B cell (primary cell): Measurements from ENCODE around the gene CIDEC. TPM values are rescaled to one million over a fixed set of nuclear protein-coding genes. Genes with fewer than 3 reads are reported as not detected.

ENCODE experiments used
- ATAC-seq: fragments of 200-7000 bp; cut with Tn5 transposase; one replicate; pipeline ENCODE4 v1.10.0; 2021; ENCODE audit warnings: low read depth, mild to moderate bottlenecking, moderate number of reproducible peaks, moderate library complexity
- CTCF ChIA-PET: fragments of 350-600 bp; sonication (Branson Sonifier 250); formaldehyde crosslinking; loops from one replicate; lab custom pipeline; 2021; ENCODE audit warnings: antibody characterized with exemption, inconsistent platforms; lab: Charles Lee
- POLR2A ChIA-PET: fragments of 350-600 bp; sonication (Branson Sonifier 250); formaldehyde crosslinking; loops from one replicate; lab custom pipeline; 2021; ENCODE audit warnings: antibody characterized with exemption; lab: Charles Lee
- DNase-seq: peaks from one replicate; pipeline ENCODE4 v3.0.0; 2013
- H2AFZ ChIP-seq: 2 replicates; pipeline ENCODE4 v1.6.1; 2012; ENCODE audit warnings: mild to moderate bottlenecking, low read depth, low read length; ENCODE audit not compliant: insufficient read depth, poor library complexity, severe bottlenecking
- H3K27ac ChIP-seq, 2 donors: 1 replicate in 1 of 2; 2 replicates in 1 of 2; pipeline ENCODE4 v1.5.1; 2012 to 2013; ENCODE audit warnings: low read length in 2 of 2, mild to moderate bottlenecking in 2 of 2, moderate library complexity in 1 of 2
- H3K27me3 ChIP-seq, 4 experiments: fragments of 200-600 bp in 1 of 4; sonication (generic) in 1 of 4; replicated peaks in 1 of 4; 1 replicate in 2 of 4; 2 replicates in 2 of 4; pipeline versions ENCODE4 v1.6.1 to v1.7.0; 2013 to 2016; ENCODE audit warnings: low read length in 3 of 4, mild to moderate bottlenecking in 2 of 4, mixed read lengths in 1 of 4, moderate library complexity in 1 of 4; ENCODE audit not compliant: insufficient read depth in 4 of 4, control insufficient read depth in 3 of 4; ENCODE audit errors: control extremely low read depth in 1 of 4
- H3K36me3 ChIP-seq, 2 experiments: replicated peaks in 1 of 2; 1 replicate in 1 of 2; 2 replicates in 1 of 2; pipeline versions ENCODE4 v1.6.1 to v1.7.1; 2013; ENCODE audit warnings: low read length in 1 of 2; ENCODE audit not compliant: insufficient read depth in 2 of 2, control insufficient read depth in 1 of 2; ENCODE audit errors: control extremely low read depth in 1 of 2, extremely low read depth in 1 of 2
- H3K4me1 ChIP-seq, 2 donors: fragments of 200-600 bp in 1 of 2; sonication (generic) in 1 of 2; 1 replicate in 1 of 2; 2 replicates in 1 of 2; pipeline versions ENCODE4 v1.5.1 to v1.6.1; 2013 to 2017; ENCODE audit warnings: low read length in 2 of 2; ENCODE audit not compliant: control insufficient read depth in 2 of 2, insufficient read depth in 2 of 2
- H3K4me2 ChIP-seq: replicated peaks from 2 replicates; pipeline ENCODE3; 2012; ENCODE audit warnings: mild to moderate bottlenecking, low read depth, low read length; ENCODE audit not compliant: poor library complexity, severe bottlenecking
- H3K4me3 ChIP-seq, 5 experiments: fragments of 200-600 bp in 1 of 5; sonication (generic) in 1 of 5; 1 replicate in 3 of 5; 2 replicates in 2 of 5; pipeline versions ENCODE4 v1.5.1 to v1.7.0; 2011 to 2016; ENCODE audit warnings: low read length in 4 of 5, mild to moderate bottlenecking in 4 of 5, low read depth in 2 of 5, control low read depth in 1 of 5, moderate library complexity in 1 of 5; ENCODE audit not compliant: insufficient read depth in 1 of 5; ENCODE audit errors: control extremely low read depth in 1 of 5, extremely low read depth in 1 of 5
- H3K79me2 ChIP-seq: fragments of 200-600 bp; sonication (generic); one replicate; pipeline ENCODE4 v1.6.0; 2016; ENCODE audit warnings: low read length; ENCODE audit not compliant: control insufficient read depth, insufficient read depth
- H3K9ac ChIP-seq: fragments of 200-600 bp; sonication (generic); 2 replicates; pipeline ENCODE4 v1.6.1; 2017; ENCODE audit warnings: mild to moderate bottlenecking, low read length, moderate library complexity
- H3K9me3 ChIP-seq, 3 donors: one replicate each; pipeline versions ENCODE4 v1.6.1 to v1.7.1; 2013; ENCODE audit warnings: low read length in 2 of 3; ENCODE audit not compliant: control insufficient read depth in 2 of 3, insufficient read depth in 1 of 3; ENCODE audit errors: control extremely low read depth in 1 of 3
- H4K20me1 ChIP-seq: 2 replicates; pipeline ENCODE4 v1.6.0; 2012; ENCODE audit warnings: mild to moderate bottlenecking, low read length; ENCODE audit not compliant: insufficient read depth, control insufficient read depth, poor library complexity, severe bottlenecking
- H3K27ac Mint-ChIP-seq: one replicate; pipeline ENCODE4 v1.8.0; 2021; ENCODE audit warnings: mixed read lengths
- H3K27me3 Mint-ChIP-seq: one replicate; pipeline ENCODE4 v1.8.0; 2021; ENCODE audit warnings: mixed read lengths
- H3K4me1 Mint-ChIP-seq: one replicate; pipeline ENCODE4 v1.8.0; 2021; ENCODE audit warnings: mixed read lengths
- H3K4me3 Mint-ChIP-seq: one replicate; pipeline ENCODE4 v1.8.0; 2021; ENCODE audit warnings: mixed read lengths
- H3K9me3 Mint-ChIP-seq: one replicate; pipeline ENCODE4 v1.8.0; 2022; ENCODE audit warnings: mixed read lengths; ENCODE audit not compliant: insufficient read depth
- EZH2 ChIP-seq: IDR thresholded peaks from 2 replicates; pipeline ENCODE4 v1.6.1; 2012; ENCODE audit warnings: borderline replicate concordance, low read depth, mild to moderate bottlenecking, moderate library complexity, low read length; ENCODE audit not compliant: insufficient read depth, poor library complexity, severe bottlenecking
- WGBS: methylation state at CpG from one replicate; pipeline ENCODE4 v1.1.5; 2013; ENCODE audit warnings: missing lambda C conversion rate; ENCODE audit not compliant: insufficient coverage; 5-methylcytosine and 5-hydroxymethylcytosine counted together
- intact Hi-C: fragments of 100-400 bp; cut with micrococcal nuclease; formaldehyde crosslinking; loops from one replicate; pipeline ENCODE4 v1.10.0; 2022
- polyA plus RNA-seq: library from polyadenylated mRNA; depleted of rRNA; stranded (reverse); fragments of >200 nt; gene quantifications from 2 replicates; pipeline ENCODE4 v1.2.3, GENCODE V29; 2012
- total RNA-seq, 2 donors: library from RNA; stranded (reverse); fragments of 120-200 nt in 1 of 2; gene quantifications; 1 replicate in 1 of 2; 2 replicates in 1 of 2; pipeline versions ENCODE4 v1.2.3 to v1.2.4, GENCODE V29; 2013 to 2022
- TF ChIP-seq, protein P1 (sequence below): fragments of 200-600 bp; IDR thresholded peaks from one replicate; pipeline ENCODE4 v1.8.0; 2022; ENCODE audit warnings: antibody characterized with exemption, mild to moderate bottlenecking

CIDEC gene
- total and polyA plus RNA-seq, 2 donors (not counting 1 experiment from before 2014, with no cell fraction given): not detected

DNA sequence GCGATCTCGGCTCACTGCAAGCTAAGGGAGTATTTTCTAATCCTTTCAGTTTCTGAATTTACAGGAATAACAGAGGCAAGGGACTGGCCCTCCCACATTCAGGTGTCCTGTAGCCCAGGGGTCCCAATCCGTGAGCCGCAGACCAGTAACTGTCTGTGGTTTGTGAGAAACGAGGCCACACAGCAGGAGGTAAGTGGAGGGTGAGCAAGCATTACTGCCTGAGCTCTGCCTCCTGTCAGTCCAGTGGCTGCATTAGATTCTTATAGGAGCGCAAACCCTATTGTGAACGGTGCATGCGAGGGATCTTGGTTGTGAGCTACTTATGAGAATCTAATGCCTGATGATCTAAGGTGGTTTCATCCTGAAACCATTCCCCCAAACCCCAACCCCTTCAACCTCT, 31.8 kb upstream of the CIDEC start:
- intact Hi-C loops: no loop called here
- Histone ChIP-seq H3K27ac (no peak overlapping the region), H2AFZ (no peak overlapping the region), H3K27me3 (peaks cover 0 to 29% (median 9%) of the 10 kb centered on the region in 4 experiments), H3K79me2 (no peaks in the 10 kb centered on the region), H3K9ac (no peak overlapping the region), H3K4me1 (peaks cover 17% of the 10 kb centered on the region in 2 donors), H4K20me1 (no peaks in the 10 kb centered on the region), H3K4me2 (no peak overlapping the region), H3K36me3 (no peaks in the 10 kb centered on the region), H3K4me3 (no peak overlapping the region), H3K9me3 (no peaks in the 10 kb centered on the region)
- Mint-ChIP-seq H3K4me1 (peaks cover 16% of the 10 kb centered on the region), H3K4me3 (no peak overlapping the region), H3K27me3 (peaks cover 12% of the 10 kb centered on the region), H3K27ac (no peak overlapping the region), H3K9me3 (no peaks in the 10 kb centered on the region)
- WGBS: 69% methylated on average over 3 of the region's 8 CpGs
- ChIA-PET POLR2A (no interaction called here), CTCF (interaction anchor here (1.3 kb wide), 1 partner anchor 21 kb away, joined by 6 read pairs; the partner anchor contains the start of gene JAGN1)
- DNase-seq (no peak), ATAC-seq (no peak)
- TF ChIP-seq, protein P1, sequence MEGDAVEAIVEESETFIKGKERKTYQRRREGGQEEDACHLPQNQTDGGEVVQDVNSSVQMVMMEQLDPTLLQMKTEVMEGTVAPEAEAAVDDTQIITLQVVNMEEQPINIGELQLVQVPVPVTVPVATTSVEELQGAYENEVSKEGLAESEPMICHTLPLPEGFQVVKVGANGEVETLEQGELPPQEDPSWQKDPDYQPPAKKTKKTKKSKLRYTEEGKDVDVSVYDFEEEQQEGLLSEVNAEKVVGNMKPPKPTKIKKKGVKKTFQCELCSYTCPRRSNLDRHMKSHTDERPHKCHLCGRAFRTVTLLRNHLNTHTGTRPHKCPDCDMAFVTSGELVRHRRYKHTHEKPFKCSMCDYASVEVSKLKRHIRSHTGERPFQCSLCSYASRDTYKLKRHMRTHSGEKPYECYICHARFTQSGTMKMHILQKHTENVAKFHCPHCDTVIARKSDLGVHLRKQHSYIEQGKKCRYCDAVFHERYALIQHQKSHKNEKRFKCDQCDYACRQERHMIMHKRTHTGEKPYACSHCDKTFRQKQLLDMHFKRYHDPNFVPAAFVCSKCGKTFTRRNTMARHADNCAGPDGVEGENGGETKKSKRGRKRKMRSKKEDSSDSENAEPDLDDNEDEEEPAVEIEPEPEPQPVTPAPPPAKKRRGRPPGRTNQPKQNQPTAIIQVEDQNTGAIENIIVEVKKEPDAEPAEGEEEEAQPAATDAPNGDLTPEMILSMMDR: no peak
- TF ChIP-seq EZH2: no peak

DNA sequence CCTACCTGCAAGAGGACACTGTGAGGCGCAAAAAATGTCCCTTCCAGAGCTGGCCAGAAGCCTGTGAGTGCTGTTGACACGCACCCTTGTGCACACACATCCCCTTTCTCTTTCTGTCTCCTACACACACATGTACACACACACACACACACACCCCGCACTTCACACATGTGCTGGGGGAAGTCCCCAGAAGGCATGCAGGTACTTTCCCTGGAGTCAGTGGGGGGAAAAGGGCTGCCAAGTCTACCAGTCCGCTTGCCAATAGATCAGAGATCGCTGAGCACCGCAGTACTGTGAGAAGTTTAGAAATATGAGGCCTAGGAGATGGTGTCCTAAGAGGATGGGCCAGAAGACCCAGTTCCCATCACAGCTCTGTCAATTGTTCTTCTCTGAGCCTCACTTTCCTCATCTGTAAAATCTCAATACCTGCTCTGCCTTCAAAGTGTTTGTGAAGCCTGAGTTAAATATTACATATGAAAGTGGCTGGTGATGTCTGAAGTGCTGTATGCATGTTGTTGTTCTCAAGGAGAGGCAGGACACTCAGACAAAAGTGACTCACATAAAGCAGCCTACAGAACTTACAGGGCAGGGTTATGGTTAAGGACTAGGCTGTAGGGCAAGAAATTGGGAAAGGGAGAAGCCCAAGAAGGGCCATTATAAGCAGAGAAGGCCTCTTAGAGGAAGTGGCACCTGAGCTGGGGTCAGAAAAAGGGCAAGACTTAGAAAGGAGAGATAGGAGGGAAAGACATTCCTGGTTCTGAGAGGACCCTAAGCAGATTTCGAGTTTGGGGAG, 29.4 kb upstream of the CIDEC start:
- Histone ChIP-seq H3K4me1 (no peaks in the 10 kb centered on the region), H3K9me3 (no peaks in the 10 kb centered on the region), H3K4me3 (no peak overlapping the region), H3K9ac (no peak overlapping the region), H3K79me2 (no peaks in the 10 kb centered on the region), H3K36me3 (no peaks in the 10 kb centered on the region), H3K4me2 (no peak overlapping the region), H3K27me3 (peaks cover 0 to 17% (median 4%) of the 10 kb centered on the region in 4 experiments), H4K20me1 (no peaks in the 10 kb centered on the region), H2AFZ (no peak overlapping the region), H3K27ac (no peak overlapping the region)
- DNase-seq: no peak
- no peaks in the 10 kb centered on the region for H3K9me3 Mint-ChIP-seq
- 100% methylated on average over 2 of the region's 7 CpGs for WGBS
- TF ChIP-seq, protein P1: no peak
- no peak for TF ChIP-seq EZH2
- H3K4me3 Mint-ChIP-seq: no peak overlapping the region
- ChIA-PET CTCF (no interaction called here), POLR2A (interaction anchor here (0.6 kb wide), 1 partner anchor 104 kb away, joined by 4 read pairs; no protein-coding TSS in a partner anchor)
- ATAC-seq: no peak
- no peak overlapping the region for H3K27ac Mint-ChIP-seq
- H3K4me1 Mint-ChIP-seq: peaks cover 2% of the 10 kb centered on the region
- peaks cover 12% of the 10 kb centered on the region for H3K27me3 Mint-ChIP-seq
- intact Hi-C loops: no loop called here
